ENCODE data around the gene ARHGEF19.
A peak's percentile ranks its signal among the peaks of the same experiment; 100 is the strongest.

The ARHGEF19 gene

GRCh38 chr1:16243936-16244649 lies 31.6 kb upstream of the ARHGEF19 start:
- peak; percentile 85 for TF ChIP-seq CTCF (IDR thresholded peaks at IDR 0.05; ENCODE audit: low read depth, low read length, poor library complexity, severe bottlenecking)
- no peak for TF ChIP-seq EZH2phosphoT487 (IDR thresholded peaks at IDR 0.05; ENCODE audit: borderline replicate concordance, low read length)
- Histone ChIP-seq H3K79me2 (ENCODE audit: control insufficient read depth, low read length) (no peaks in the 10 kb centered on the region), H3F3A (ENCODE audit: control insufficient read depth, insufficient read depth) (no peaks in the 10 kb centered on the region), H3K4me3 (ENCODE audit: low read length) (no peak overlapping the region), H3K9me2 (replicated peaks; ENCODE audit: control insufficient read depth, low read length) (no peaks in the 10 kb centered on the region), H3K27me3 (ENCODE audit: control insufficient read depth, low read length) (no peaks in the 10 kb centered on the region), H3K4me1 (ENCODE audit: control insufficient read depth, low read length) (peaks cover 9% of the 10 kb centered on the region), H4K20me1 (ENCODE audit: control insufficient read depth, insufficient read depth, low read depth, low read length) (no peaks in the 10 kb centered on the region), H3K27ac (ENCODE audit: low read depth, low read length) (no peak overlapping the region), H3K4me2 (ENCODE audit: low read length) (no peak overlapping the region), H3K9me3 (ENCODE audit: control insufficient read depth, insufficient read depth, low read length) (no peaks in the 10 kb centered on the region), H3K36me3 (ENCODE audit: control insufficient read depth, low read length) (peaks cover 14% of the 10 kb centered on the region)

- Histone ChIP-seq H3F3A (ENCODE audit: control insufficient read depth, insufficient read depth) (no peaks in the 10 kb centered on the region), H3K4me3 (ENCODE audit: low read length) (no peak overlapping the region), H3K79me2 (ENCODE audit: control insufficient read depth, low read length) (no peaks in the 10 kb centered on the region), H3K36me3 (ENCODE audit: control insufficient read depth, low read length) (peaks cover 13% of the 10 kb centered on the region), H3K27ac (ENCODE audit: low read depth, low read length) (no peak overlapping the region), H3K4me2 (ENCODE audit: low read length) (no peak overlapping the region), H3K4me1 (ENCODE audit: control insufficient read depth, low read length) (peaks cover 3% of the 10 kb centered on the region), H3K9me3 (ENCODE audit: control insufficient read depth, insufficient read depth, low read length) (no peaks in the 10 kb centered on the region), H4K20me1 (ENCODE audit: control insufficient read depth, insufficient read depth, low read depth, low read length) (no peaks in the 10 kb centered on the region), H3K27me3 (ENCODE audit: control insufficient read depth, low read length) (no peaks in the 10 kb centered on the region), H3K9me2 (replicated peaks; ENCODE audit: control insufficient read depth, low read length) (no peaks in the 10 kb centered on the region)
- TF ChIP-seq EZH2phosphoT487 (IDR thresholded peaks at IDR 0.05; ENCODE audit: borderline replicate concordance, low read length), result no peak
- no peak for TF ChIP-seq CTCF (IDR thresholded peaks at IDR 0.05; ENCODE audit: low read depth, low read length, poor library complexity, severe bottlenecking)
Observed at GRCh38 chr1:16243215-16243610, 30.8 kb upstream of the ARHGEF19 start.

GRCh38 chr1:16242556-16243214 lies 30.2 kb upstream of the ARHGEF19 start:
- no peaks in the 10 kb centered on the region for H3F3A ChIP-seq (ENCODE audit: control insufficient read depth, insufficient read depth)
- no peak overlapping the region for H3K4me3 ChIP-seq (ENCODE audit: low read length)
- H3K36me3 ChIP-seq (ENCODE audit: control insufficient read depth, low read length), result peaks cover 8% of the 10 kb centered on the region
- no peak for TF ChIP-seq EZH2phosphoT487 (IDR thresholded peaks at IDR 0.05; ENCODE audit: borderline replicate concordance, low read length)
- no peak for TF ChIP-seq CTCF (IDR thresholded peaks at IDR 0.05; ENCODE audit: low read depth, low read length, poor library complexity, severe bottlenecking)
- peaks cover 6% of the 10 kb centered on the region for H3K4me1 ChIP-seq (ENCODE audit: control insufficient read depth, low read length)
- H3K27me3 ChIP-seq (ENCODE audit: control insufficient read depth, low read length), result no peaks in the 10 kb centered on the region
- no peaks in the 10 kb centered on the region for H3K9me2 ChIP-seq (replicated peaks; ENCODE audit: control insufficient read depth, low read length)
- no peaks in the 10 kb centered on the region for H4K20me1 ChIP-seq (ENCODE audit: control insufficient read depth, insufficient read depth, low read depth, low read length)
- H3K9me3 ChIP-seq (ENCODE audit: control insufficient read depth, insufficient read depth, low read length), result no peaks in the 10 kb centered on the region
- H3K27ac ChIP-seq (ENCODE audit: low read depth, low read length), result no peak overlapping the region
- no peak overlapping the region for H3K4me2 ChIP-seq (ENCODE audit: low read length)
- no peaks in the 10 kb centered on the region for H3K79me2 ChIP-seq (ENCODE audit: control insufficient read depth, low read length)

Data from DOHH2 (cell line).